Effector CD4-positive, alpha-beta T cell (primary cell): ENCODE measurements around the gene TWNK.
"Not testable (repeated sequence)": the region's sequence is repeated elsewhere in the genome, so short reads cannot be mapped to it uniquely, and the experiment has no call there.

Experiments
- DNase-seq: peaks from one replicate; pipeline ENCODE4 v3.0.0-alpha.2; 2020

Gene TWNK

GRCh38 chr10:101032637-101033224, 45.4 kb downstream of the TWNK start:
- DNase-seq: peak; percentile 44

GRCh38 chr10:101033276-101033675, 45.9 kb downstream of the TWNK start:
- no peak for DNase-seq

GRCh38 chr10:101034404-101034803, 47.1 kb downstream of the TWNK start:
- not testable (repeated sequence) for DNase-seq

GRCh38 chr10:101035314-101035713, 48.0 kb downstream of the TWNK start:
- no peak for DNase-seq

- DNase-seq: no peak
These were observed 48.8 kb downstream of the TWNK start for GRCh38 chr10:101035916-101036702.

GRCh38 chr10:101036726-101037125, 49.4 kb downstream of the TWNK start:
- DNase-seq: no peak

GRCh38 chr10:101038484-101038883, 51.1 kb downstream of the TWNK start:
- no peak for DNase-seq

GRCh38 chr10:101040061-101040460, 52.7 kb downstream of the TWNK start:
- DNase-seq: no peak

GRCh38 chr10:101040851-101041250, 53.5 kb downstream of the TWNK start:
- DNase-seq: no peak

GRCh38 chr10:101041252-101041761, 54.0 kb downstream of the TWNK start:
- DNase-seq: peak; percentile 65

GRCh38 chr10:101042118-101042517, 54.8 kb downstream of the TWNK start:
- no peak for DNase-seq

GRCh38 chr10:101042667-101043362, 55.5 kb downstream of the TWNK start:
- peak; percentile 64 for DNase-seq

- DNase-seq: no peak
These were observed 56.0 kb downstream of the TWNK start for GRCh38 chr10:101043363-101043707.
